ENCODE results near the gene CNTNAP2.

The CNTNAP2 gene

GRCh38 chr7:148397985-148398384 is 2281.4 kb downstream of the CNTNAP2 start:
- Histone ChIP-seq H3K4me1 (ENCODE audit: low read depth, poor library complexity, severe bottlenecking) (peaks cover 46% of the 10 kb centered on the region), H3K4me2 (peak overlapping the region; percentile 56; the same call in 1 of the 2 replicates), H4K20me1 (ENCODE audit: insufficient read depth) (no peaks in the 10 kb centered on the region), H3K79me2 (ENCODE audit: insufficient read depth, low read depth) (no peaks in the 10 kb centered on the region), H3K9ac (no peak overlapping the region), H3K27ac (peak overlapping the region; percentile 41; the same call in 1 of the 2 replicates), H2AFZ (ENCODE audit: low read depth) (no peak overlapping the region), H3K27me3 (ENCODE audit: insufficient read depth, low read depth) (no peaks in the 10 kb centered on the region), H3K4me3 (IDR thresholded peaks at IDR 0.05; ENCODE audit: insufficient read depth, low read depth, low read length) (no peak overlapping the region), H3K36me3 (ENCODE audit: insufficient read depth) (no peaks in the 10 kb centered on the region)
- TF ChIP-seq, protein P1, sequence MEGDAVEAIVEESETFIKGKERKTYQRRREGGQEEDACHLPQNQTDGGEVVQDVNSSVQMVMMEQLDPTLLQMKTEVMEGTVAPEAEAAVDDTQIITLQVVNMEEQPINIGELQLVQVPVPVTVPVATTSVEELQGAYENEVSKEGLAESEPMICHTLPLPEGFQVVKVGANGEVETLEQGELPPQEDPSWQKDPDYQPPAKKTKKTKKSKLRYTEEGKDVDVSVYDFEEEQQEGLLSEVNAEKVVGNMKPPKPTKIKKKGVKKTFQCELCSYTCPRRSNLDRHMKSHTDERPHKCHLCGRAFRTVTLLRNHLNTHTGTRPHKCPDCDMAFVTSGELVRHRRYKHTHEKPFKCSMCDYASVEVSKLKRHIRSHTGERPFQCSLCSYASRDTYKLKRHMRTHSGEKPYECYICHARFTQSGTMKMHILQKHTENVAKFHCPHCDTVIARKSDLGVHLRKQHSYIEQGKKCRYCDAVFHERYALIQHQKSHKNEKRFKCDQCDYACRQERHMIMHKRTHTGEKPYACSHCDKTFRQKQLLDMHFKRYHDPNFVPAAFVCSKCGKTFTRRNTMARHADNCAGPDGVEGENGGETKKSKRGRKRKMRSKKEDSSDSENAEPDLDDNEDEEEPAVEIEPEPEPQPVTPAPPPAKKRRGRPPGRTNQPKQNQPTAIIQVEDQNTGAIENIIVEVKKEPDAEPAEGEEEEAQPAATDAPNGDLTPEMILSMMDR (conservative IDR thresholded peaks at IDR 0.05; ENCODE audit: low read depth, low read length): no peak

GRCh38 chr7:148398844-148399365 is 2282.3 kb downstream of the CNTNAP2 start:
- Histone ChIP-seq H4K20me1 (ENCODE audit: insufficient read depth) (no peaks in the 10 kb centered on the region), H3K36me3 (ENCODE audit: insufficient read depth) (no peaks in the 10 kb centered on the region), H3K27me3 (ENCODE audit: insufficient read depth, low read depth) (no peaks in the 10 kb centered on the region), H3K9ac (no peak overlapping the region; the same call in 1 of the 2 replicates), H3K4me1 (ENCODE audit: low read depth, poor library complexity, severe bottlenecking) (peaks cover 47% of the 10 kb centered on the region), H3K4me3 (IDR thresholded peaks at IDR 0.05; ENCODE audit: insufficient read depth, low read depth, low read length) (no peak overlapping the region), H2AFZ (ENCODE audit: low read depth) (peak overlapping the region; percentile 5; the same call in 1 of the 2 replicates), H3K79me2 (ENCODE audit: insufficient read depth, low read depth) (no peaks in the 10 kb centered on the region), H3K27ac (peak overlapping the region; percentile 41; the same call in 1 of the 2 replicates), H3K4me2 (peak overlapping the region; percentile 56)
- TF ChIP-seq, protein P1 (conservative IDR thresholded peaks at IDR 0.05; ENCODE audit: low read depth, low read length): no peak

DNA sequence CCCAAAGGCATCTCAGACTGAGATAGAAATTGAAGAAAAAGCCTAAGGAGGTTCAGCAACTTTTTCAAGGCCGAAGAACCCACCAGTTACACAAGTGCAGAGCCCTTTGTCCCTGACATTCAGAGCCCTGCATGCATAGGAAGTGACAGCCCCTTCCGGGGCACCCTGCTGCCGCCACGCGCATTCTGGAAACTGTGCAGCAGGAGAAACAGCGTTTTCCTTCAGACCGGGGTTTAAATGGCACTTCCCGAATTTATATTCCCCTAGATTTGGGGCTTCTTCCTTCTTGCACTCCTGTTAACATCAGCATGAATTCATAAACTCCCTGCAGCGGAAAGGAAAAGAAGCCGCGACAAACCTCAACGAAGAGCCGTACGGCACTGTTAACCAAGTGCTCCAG is 2283.5 kb downstream of the CNTNAP2 start:
- TF ChIP-seq, protein P1 (conservative IDR thresholded peaks at IDR 0.05; ENCODE audit: low read depth, low read length): no peak
- Histone ChIP-seq H3K27me3 (ENCODE audit: insufficient read depth, low read depth) (no peaks in the 10 kb centered on the region), H3K36me3 (ENCODE audit: insufficient read depth) (no peaks in the 10 kb centered on the region), H3K9ac (no peak overlapping the region), H3K4me1 (ENCODE audit: low read depth, poor library complexity, severe bottlenecking) (peaks cover 47% of the 10 kb centered on the region), H3K4me2 (no peak overlapping the region), H2AFZ (ENCODE audit: low read depth) (no peak overlapping the region), H3K4me3 (IDR thresholded peaks at IDR 0.05; ENCODE audit: insufficient read depth, low read depth, low read length) (no peak overlapping the region), H4K20me1 (ENCODE audit: insufficient read depth) (no peaks in the 10 kb centered on the region), H3K27ac (no peak overlapping the region), H3K79me2 (ENCODE audit: insufficient read depth, low read depth) (no peaks in the 10 kb centered on the region)

GRCh38 chr7:148402159-148402558 is 2285.6 kb downstream of the CNTNAP2 start:
- H3K27me3 ChIP-seq (ENCODE audit: insufficient read depth, low read depth): no peaks in the 10 kb centered on the region
- H4K20me1 ChIP-seq (ENCODE audit: insufficient read depth): no peaks in the 10 kb centered on the region
- H3K9ac ChIP-seq: no peak overlapping the region
- peak overlapping the region; percentile 15; the same call in 1 of the 2 replicates for H3K4me2 ChIP-seq
- H3K4me3 ChIP-seq (IDR thresholded peaks at IDR 0.05; ENCODE audit: insufficient read depth, low read depth, low read length): no peak overlapping the region
- peaks cover 44% of the 10 kb centered on the region for H3K4me1 ChIP-seq (ENCODE audit: low read depth, poor library complexity, severe bottlenecking)
- H3K27ac ChIP-seq: no peak overlapping the region
- H2AFZ ChIP-seq (ENCODE audit: low read depth): peak overlapping the region; percentile 16; the same call in 1 of the 2 replicates
- H3K79me2 ChIP-seq (ENCODE audit: insufficient read depth, low read depth): no peaks in the 10 kb centered on the region
- TF ChIP-seq, protein P1 (conservative IDR thresholded peaks at IDR 0.05; ENCODE audit: low read depth, low read length): no peak
- H3K36me3 ChIP-seq (ENCODE audit: insufficient read depth): no peaks in the 10 kb centered on the region

All from KMS-11 (cell line).